WI38 (cell line): ENCODE results near the gene NRG3.

Experiments used
- H3K4me3 ChIP-seq: 2 replicates; pipeline ENCODE4 v1.5.1; 2011; ENCODE audit warnings: low read depth, mild to moderate bottlenecking, control low read depth, low read length
- TF ChIP-seq, protein P1 (sequence below): IDR thresholded peaks from 2 replicates; pipeline ENCODE4 v1.5.1; 2012; ENCODE audit warnings: low read depth, mild to moderate bottlenecking, control low read depth, low read length

NRG3 gene

DNA sequence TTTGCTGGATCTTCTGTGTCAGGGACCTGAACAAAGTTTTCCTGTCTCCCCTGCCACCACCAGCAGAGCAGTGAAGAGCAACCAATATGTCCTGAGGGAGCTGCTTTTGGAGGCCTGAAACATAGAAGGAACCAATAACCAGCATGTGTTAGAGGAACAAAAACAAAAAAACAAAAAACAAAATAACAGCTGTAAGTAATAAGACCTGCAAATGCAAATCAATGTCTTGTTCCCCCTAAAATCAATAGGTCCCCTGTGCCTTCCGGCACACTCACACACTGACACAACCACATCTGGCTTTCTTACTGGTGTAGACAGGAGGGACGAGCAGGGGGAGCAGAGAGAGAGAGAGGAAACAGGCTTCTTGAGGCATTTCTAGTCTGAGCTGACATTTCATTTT, 94.1 kb downstream of the NRG3 start:
- TF ChIP-seq, protein P1, sequence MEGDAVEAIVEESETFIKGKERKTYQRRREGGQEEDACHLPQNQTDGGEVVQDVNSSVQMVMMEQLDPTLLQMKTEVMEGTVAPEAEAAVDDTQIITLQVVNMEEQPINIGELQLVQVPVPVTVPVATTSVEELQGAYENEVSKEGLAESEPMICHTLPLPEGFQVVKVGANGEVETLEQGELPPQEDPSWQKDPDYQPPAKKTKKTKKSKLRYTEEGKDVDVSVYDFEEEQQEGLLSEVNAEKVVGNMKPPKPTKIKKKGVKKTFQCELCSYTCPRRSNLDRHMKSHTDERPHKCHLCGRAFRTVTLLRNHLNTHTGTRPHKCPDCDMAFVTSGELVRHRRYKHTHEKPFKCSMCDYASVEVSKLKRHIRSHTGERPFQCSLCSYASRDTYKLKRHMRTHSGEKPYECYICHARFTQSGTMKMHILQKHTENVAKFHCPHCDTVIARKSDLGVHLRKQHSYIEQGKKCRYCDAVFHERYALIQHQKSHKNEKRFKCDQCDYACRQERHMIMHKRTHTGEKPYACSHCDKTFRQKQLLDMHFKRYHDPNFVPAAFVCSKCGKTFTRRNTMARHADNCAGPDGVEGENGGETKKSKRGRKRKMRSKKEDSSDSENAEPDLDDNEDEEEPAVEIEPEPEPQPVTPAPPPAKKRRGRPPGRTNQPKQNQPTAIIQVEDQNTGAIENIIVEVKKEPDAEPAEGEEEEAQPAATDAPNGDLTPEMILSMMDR = no peak
- no peak overlapping the region for H3K4me3 ChIP-seq

DNA sequence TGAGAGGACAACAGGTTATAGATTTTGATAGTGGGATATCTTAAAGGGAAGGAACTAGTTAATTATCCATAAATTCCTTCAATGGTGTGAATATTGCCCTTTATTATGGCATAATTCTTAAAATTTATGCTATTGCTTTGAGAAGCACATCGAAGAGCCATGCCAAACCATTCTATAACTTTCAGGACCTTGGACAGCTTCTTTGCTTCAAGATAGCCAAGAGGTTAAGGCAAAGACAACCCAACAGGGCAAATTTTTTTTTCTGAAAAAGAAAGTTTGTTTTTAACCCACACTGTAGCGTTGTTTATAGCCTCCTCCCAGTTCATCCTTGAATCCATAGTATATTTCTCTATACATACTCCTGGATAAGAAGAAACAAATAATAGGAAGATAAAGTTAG, 103.2 kb downstream of the NRG3 start:
- TF ChIP-seq, protein P1 = no peak
- no peak overlapping the region for H3K4me3 ChIP-seq

DNA sequence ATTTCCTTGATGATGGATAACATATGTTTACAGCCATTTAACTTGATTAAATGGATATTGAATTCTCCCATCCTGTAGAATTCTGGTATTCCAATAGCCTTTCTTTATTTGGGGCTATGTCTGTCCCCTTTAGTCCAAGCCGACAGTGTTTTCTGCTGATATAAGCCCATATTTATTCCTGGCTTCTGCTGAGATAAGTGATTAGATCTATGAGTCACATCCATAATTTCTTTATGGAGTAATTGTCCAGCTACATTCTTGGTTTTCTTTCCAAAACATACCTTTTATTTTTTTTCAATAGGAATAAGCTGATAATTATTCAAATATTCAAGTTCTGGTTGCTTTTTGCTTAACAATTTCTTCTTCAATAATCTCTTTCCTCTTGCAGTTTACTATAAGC, 106.7 kb downstream of the NRG3 start:
- no peak overlapping the region for H3K4me3 ChIP-seq
- TF ChIP-seq, protein P1 = no peak

GRCh38 chr10:81984428-81984827, 109.4 kb downstream of the NRG3 start:
- H3K4me3 ChIP-seq = no peak overlapping the region
- TF ChIP-seq, protein P1 = no peak

DNA sequence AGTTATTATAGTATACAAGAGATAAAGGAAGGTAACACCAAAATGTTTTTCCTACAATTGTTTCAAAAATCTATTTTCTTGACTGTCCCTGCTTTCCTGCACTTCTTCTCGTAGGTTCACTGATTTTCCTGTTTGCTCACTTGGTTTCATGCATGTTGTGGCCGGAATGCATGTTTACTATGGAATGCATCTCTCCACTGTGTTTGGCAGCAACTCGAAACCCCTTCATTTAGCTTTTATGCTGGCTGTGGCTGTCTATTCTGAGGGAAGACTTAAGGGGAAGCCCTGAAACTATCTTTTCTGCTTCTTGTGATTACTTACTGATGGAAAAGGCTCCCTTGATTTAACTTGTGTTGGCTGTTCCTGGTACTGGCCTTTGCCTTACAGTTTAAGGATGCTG, 120.3 kb downstream of the NRG3 start:
- no peak overlapping the region for H3K4me3 ChIP-seq
- TF ChIP-seq, protein P1 = no peak

DNA sequence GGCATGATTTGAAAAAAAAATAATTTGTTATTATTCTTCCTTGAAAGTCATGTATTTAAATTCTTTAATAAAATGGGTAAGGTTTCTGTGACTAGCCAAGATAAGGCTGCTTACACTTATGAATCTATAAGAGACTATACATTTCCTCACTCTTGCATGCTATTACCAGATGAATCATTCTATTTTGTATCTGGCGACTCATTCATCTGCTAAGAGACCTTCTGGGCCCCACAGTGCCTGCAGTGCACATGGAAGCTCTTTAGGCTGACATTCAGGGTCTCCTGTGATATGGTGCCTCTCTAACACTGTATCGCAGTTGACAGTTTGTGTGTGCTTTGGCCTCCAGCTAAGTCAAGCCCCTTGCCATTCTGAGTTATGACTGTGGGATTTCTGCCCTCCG, 121.9 kb downstream of the NRG3 start:
- no peak overlapping the region for H3K4me3 ChIP-seq
- TF ChIP-seq, protein P1 = no peak

DNA sequence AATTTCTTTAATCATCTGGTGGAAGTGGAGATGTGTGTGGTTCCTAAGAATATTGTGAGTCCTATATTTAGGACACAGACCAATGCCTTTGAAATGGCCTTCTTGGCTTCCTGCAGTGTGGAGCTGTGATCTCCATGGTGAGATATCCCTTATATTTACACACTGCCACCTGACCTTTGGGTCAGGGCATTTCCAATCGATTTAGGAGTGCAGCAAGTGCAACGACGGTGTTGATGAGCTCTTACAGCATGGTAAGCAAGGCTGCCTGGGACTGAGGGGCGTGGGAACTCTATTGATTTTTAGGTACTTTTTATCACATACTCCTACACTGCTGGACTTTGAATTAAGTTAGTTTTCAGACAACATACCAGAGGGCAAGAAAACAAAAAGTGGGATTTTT, 146.0 kb downstream of the NRG3 start:
- H3K4me3 ChIP-seq = no peak overlapping the region

More for the DNA sequence above, 146.0 kb downstream of the NRG3 start:
- TF ChIP-seq, protein P1 = no peak
